Subcutaneous adipose tissue (tissue), 4 donors: ENCODE results near the gene WDR31. TPM values are rescaled to one million over a fixed set of nuclear protein-coding genes. Genes with fewer than 3 reads are reported as not detected.

Source experiments
- CTCF ChIP-seq: fragments of 450-650 bp; IDR thresholded peaks from one replicate; pipeline ENCODE4 v1.5.1; 2016; ENCODE audit warnings: low read depth, mild to moderate bottlenecking, control low read depth, antibody characterized with exemption, moderate library complexity
- total RNA-seq, 4 donors: library from RNA; depleted of rRNA; stranded (reverse); fragments of >200 nt; gene quantifications; one replicate each; pipeline ENCODE4 v1.1.0, GENCODE V29; 2016

The WDR31 gene
- total RNA-seq, 4 donors from 2014 or later: 1.4 to 5.7 (median 2.3) TPM

- no peak for TF ChIP-seq CTCF
Observed at GRCh38 chr9:113319054-113319453, 21.0 kb downstream of the WDR31 start.

GRCh38 chr9:113317777-113318176 is 22.3 kb downstream of the WDR31 start:
- TF ChIP-seq CTCF: no peak

GRCh38 chr9:113316030-113316429 is 24.0 kb downstream of the WDR31 start:
- no peak for TF ChIP-seq CTCF

- no peak for TF ChIP-seq CTCF
Observed at GRCh38 chr9:113315231-113315630, 24.8 kb downstream of the WDR31 start.

- TF ChIP-seq CTCF: no peak
Observed at GRCh38 chr9:113313261-113313660, 26.8 kb downstream of the WDR31 start.

- TF ChIP-seq CTCF: no peak
Observed at GRCh38 chr9:113311961-113312360, 28.1 kb downstream of the WDR31 start.

GRCh38 chr9:113310538-113310937 is 29.5 kb downstream of the WDR31 start:
- TF ChIP-seq CTCF: no peak
